Measurements from ENCODE around the gene CBX6. TPM values are rescaled to one million over a fixed set of nuclear protein-coding genes. Genes with fewer than 3 reads are reported as not detected.

Gene CBX6
- total RNA-seq, 1 experiment from 2014 or later, result 90.0 TPM

GRCh38 chr22:38842512-38843200 lies 29.4 kb downstream of the CBX6 start:
- Histone ChIP-seq H3K9me3 (ENCODE audit: control insufficient read depth in 1 of 2, insufficient read depth in 1 of 2, low read depth in 1 of 2, low read length in 2 of 2) (no peaks in the 10 kb centered on the region), H3K27me3 (ENCODE audit: insufficient read depth, low read length) (no peaks in the 10 kb centered on the region), H3K27ac (ENCODE audit: low read depth, low read length) (peak overlapping the region; percentile 82), H4K20me1 (ENCODE audit: insufficient read depth) (no peaks in the 10 kb centered on the region), H3K4me3 (replicated peaks in 1 of 2; ENCODE audit: low read depth in 1 of 2, low read length in 2 of 2) (peak overlapping the region; percentile 35 to 64), H3K9me2 (ENCODE audit: insufficient read depth) (no peaks in the 10 kb centered on the region), H3K4me2 (ENCODE audit: low read length) (peak overlapping the region; percentile 81), H3K4me1 (ENCODE audit: control insufficient read depth in 1 of 2, insufficient read depth in 2 of 2, low read length in 2 of 2) (peaks cover 22 to 36% of the 10 kb centered on the region in 2 experiments), H3K9ac (ENCODE audit: low read length) (peak overlapping the region; percentile 64), H3K36me3 (ENCODE audit: control insufficient read depth in 1 of 2, insufficient read depth in 2 of 2, low read length in 2 of 2) (no peaks in the 10 kb centered on the region), H3K79me2 (ENCODE audit: insufficient read depth, low read length) (0 out of 2 replicates have a peak, but pooled peaks cover 6% of the 10 kb centered on the region), H2AFZ (ENCODE audit: low read depth, low read length, poor library complexity, severe bottlenecking) (no peak overlapping the region)
- intact Hi-C loops (cut with micrococcal nuclease), result loop anchor here (5.0 kb wide), 1 partner anchor 75 kb away; no protein-coding TSS in a partner anchor
- ChIA-PET RAD21 (ENCODE audit: low non-redundant PET in 1 of 2, low total read pairs in 2 of 2, uncharacterized antibody in 2 of 2, unreplicated experiment in 2 of 2) (interaction anchor here (0.9 to 1.1 kb wide), 2 partner anchors 74 kb away, joined by 3 to 5 read pairs; no protein-coding TSS in a partner anchor), POLR2A (interaction anchor here (2.5 kb wide), 1 partner anchor 11 kb away, joined by 9 read pairs; no protein-coding TSS in a partner anchor), CTCF (interaction anchor here (1.1 to 3.0 kb wide), 4 partner anchors 40 to 160 kb away, joined by 3 to 16 read pairs (median 4); no protein-coding TSS in a partner anchor)
- DNase-seq (ENCODE audit: low read depth, low spot score) (no peak), ATAC-seq (no peak)
- BruUV-seq (replicated peaks), result no TSS peak
- no peak for TF ChIP-seq EZH2 (IDR thresholded peaks at IDR 0.05)
- no peak for TF ChIP-seq POLR2AphosphoS5 (IDR thresholded peaks at IDR 0.05; ENCODE audit: low read depth, low read length)

DNA sequence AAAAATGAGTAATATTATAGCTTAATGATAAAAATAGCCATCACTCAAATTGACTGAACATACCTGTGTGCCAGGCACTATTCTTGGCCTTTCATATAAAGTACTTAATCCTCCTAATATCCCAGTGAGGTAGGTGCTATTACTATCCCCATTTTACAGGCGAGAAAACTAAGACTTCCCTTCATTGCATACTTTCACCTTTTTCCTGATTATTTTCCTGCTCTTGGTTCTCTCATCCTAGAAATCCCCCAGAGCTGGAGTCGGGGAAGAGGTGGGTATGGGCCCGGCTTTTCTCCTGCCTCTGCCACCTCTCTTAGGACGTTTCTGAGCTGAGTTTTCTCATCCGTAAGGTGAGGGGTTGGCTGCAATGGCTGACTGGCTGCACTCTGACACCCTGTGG lies 30.4 kb downstream of the CBX6 start:
- H3K4me3 ChIP-seq (replicated peaks in 1 of 2; ENCODE audit: low read depth in 1 of 2, low read length in 2 of 2), result no peak overlapping the region
- DNase-seq (ENCODE audit: low read depth, low spot score) (no peak), ATAC-seq (no peak)
- H3K9ac ChIP-seq (ENCODE audit: low read length), result no peak overlapping the region
- ChIA-PET POLR2A (no interaction called here), RAD21 (ENCODE audit: low non-redundant PET in 1 of 2, low total read pairs in 2 of 2, uncharacterized antibody in 2 of 2, unreplicated experiment in 2 of 2) (interaction anchor here in 1 of 2 experiments (0.5 kb wide), 1 partner anchor 45 kb away, joined by 3 read pairs; no protein-coding TSS in a partner anchor), CTCF (interaction anchor here (3.0 kb wide), 1 partner anchor 73 kb away, joined by 16 read pairs; no protein-coding TSS in a partner anchor)
- H3K9me2 ChIP-seq (ENCODE audit: insufficient read depth), result no peaks in the 10 kb centered on the region
- TF ChIP-seq, protein P1, sequence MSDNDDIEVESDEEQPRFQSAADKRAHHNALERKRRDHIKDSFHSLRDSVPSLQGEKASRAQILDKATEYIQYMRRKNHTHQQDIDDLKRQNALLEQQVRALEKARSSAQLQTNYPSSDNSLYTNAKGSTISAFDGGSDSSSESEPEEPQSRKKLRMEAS (IDR thresholded peaks at IDR 0.05), result no peak
- TF ChIP-seq ELF1 (IDR thresholded peaks at IDR 0.05; ENCODE audit: borderline replicate concordance, low read depth) (no peak), ATF3 (IDR thresholded peaks at IDR 0.05) (no peak), POLR2AphosphoS5 (IDR thresholded peaks at IDR 0.05; ENCODE audit: low read depth, low read length) (no peak), ZNF274 (IDR thresholded peaks at IDR 0.05; ENCODE audit: low read depth, low read length) (no peak)
- TF ChIP-seq, protein P2, sequence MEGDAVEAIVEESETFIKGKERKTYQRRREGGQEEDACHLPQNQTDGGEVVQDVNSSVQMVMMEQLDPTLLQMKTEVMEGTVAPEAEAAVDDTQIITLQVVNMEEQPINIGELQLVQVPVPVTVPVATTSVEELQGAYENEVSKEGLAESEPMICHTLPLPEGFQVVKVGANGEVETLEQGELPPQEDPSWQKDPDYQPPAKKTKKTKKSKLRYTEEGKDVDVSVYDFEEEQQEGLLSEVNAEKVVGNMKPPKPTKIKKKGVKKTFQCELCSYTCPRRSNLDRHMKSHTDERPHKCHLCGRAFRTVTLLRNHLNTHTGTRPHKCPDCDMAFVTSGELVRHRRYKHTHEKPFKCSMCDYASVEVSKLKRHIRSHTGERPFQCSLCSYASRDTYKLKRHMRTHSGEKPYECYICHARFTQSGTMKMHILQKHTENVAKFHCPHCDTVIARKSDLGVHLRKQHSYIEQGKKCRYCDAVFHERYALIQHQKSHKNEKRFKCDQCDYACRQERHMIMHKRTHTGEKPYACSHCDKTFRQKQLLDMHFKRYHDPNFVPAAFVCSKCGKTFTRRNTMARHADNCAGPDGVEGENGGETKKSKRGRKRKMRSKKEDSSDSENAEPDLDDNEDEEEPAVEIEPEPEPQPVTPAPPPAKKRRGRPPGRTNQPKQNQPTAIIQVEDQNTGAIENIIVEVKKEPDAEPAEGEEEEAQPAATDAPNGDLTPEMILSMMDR (IDR thresholded peaks at IDR 0.05 in 2 of 3, conservative IDR thresholded peaks at IDR 0.05 in 1 of 3; ENCODE audit: borderline replicate concordance in 1 of 3, insufficient read depth in 1 of 3, low read depth in 2 of 3, low read length in 2 of 3), result no peak
- H3K79me2 ChIP-seq (ENCODE audit: insufficient read depth, low read length), result 0 out of 2 replicates have a peak, but pooled peaks cover 6% of the 10 kb centered on the region
- no peak overlapping the region for H3K27ac ChIP-seq (ENCODE audit: low read depth, low read length)
- peak overlapping the region; percentile 81; the same call in 1 of the 2 replicates for H3K4me2 ChIP-seq (ENCODE audit: low read length)
- no peaks in the 10 kb centered on the region for H3K27me3 ChIP-seq (ENCODE audit: insufficient read depth, low read length)
- intact Hi-C loops (cut with micrococcal nuclease), result loop anchor here (5.0 kb wide), 1 partner anchor 74 kb away; no protein-coding TSS in a partner anchor
- peaks cover 19 to 32% of the 10 kb centered on the region in 2 experiments for H3K4me1 ChIP-seq (ENCODE audit: control insufficient read depth in 1 of 2, insufficient read depth in 2 of 2, low read length in 2 of 2)
- H2AFZ ChIP-seq (ENCODE audit: low read depth, low read length, poor library complexity, severe bottlenecking), result no peak overlapping the region
- BruUV-seq (replicated peaks), result no TSS peak
- no peaks in the 10 kb centered on the region for H3K9me3 ChIP-seq (ENCODE audit: control insufficient read depth in 1 of 2, insufficient read depth in 1 of 2, low read depth in 1 of 2, low read length in 2 of 2)
- no peaks in the 10 kb centered on the region for H4K20me1 ChIP-seq (ENCODE audit: insufficient read depth)
- no peaks in the 10 kb centered on the region for H3K36me3 ChIP-seq (ENCODE audit: control insufficient read depth in 1 of 2, insufficient read depth in 2 of 2, low read length in 2 of 2)

Measured in HCT116 (cell line).